HepG2 (cell line): Measurements from ENCODE around the gene FASTK. TPM values are rescaled to one million over a fixed set of nuclear protein-coding genes. Genes with fewer than 3 reads are reported as not detected.

ENCODE experiments used
- ATAC-seq: fragments of 200-7000 bp; cut with Tn5 transposase; 3 replicates; pipeline ENCODE4 v1.9.1; 2020; ENCODE audit warnings: mild to moderate bottlenecking, moderate library complexity
- BruUV-seq: library from RNA; stranded (reverse); fragments of 400-500 nt; replicated peaks from 2 replicates; lab custom pipeline; 2021; lab: Mats Ljungman, UMichigan
- CTCF ChIA-PET: fragments of 300-600 bp; formaldehyde crosslinking; extraction: SDS; loops from one replicate; lab custom pipeline; 2021; ENCODE audit warnings: low total read pairs, inconsistent platforms, low intra/inter-chr PET ratio; lab: Yijun Ruan, JAX
- POLR2A ChIA-PET: fragments of 350-600 bp; sonication (Branson Sonifier 250); formaldehyde crosslinking; loops from one replicate; lab custom pipeline; 2020; ENCODE audit warnings: antibody characterized with exemption, inconsistent platforms; lab: Yijun Ruan, JAX
- DNase-seq: peaks from one replicate; pipeline ENCODE4 v3.0.0-alpha.2; 2015; ENCODE audit warnings: low spot score
- FAIRE-seq: peaks from 3 replicates; lab custom pipeline; 2011; peaks lifted over from hg19 to GRCh38; lab: Jason Lieb, UNC
- H2AFZ ChIP-seq: one replicate; pipeline ENCODE4 v1.6.1; 2011; ENCODE audit warnings: low read length, inconsistent platforms
- H3K27ac ChIP-seq: fragments of 300-600 bp; 3 replicates; pipeline ENCODE4 v1.8.0; 2011; ENCODE audit warnings: mixed run types, mild to moderate bottlenecking, mixed read lengths, low read length, inconsistent platforms; ENCODE audit not compliant: insufficient read depth; ENCODE audit errors: extremely low read length
- H3K27me3 ChIP-seq, 2 experiments: fragments of 200-600 bp in 1 of 2; 2 replicates in 1 of 2; 3 replicates in 1 of 2; pipeline versions ENCODE4 v1.6.0 to v1.8.0; 2011; ENCODE audit warnings: low read length in 2 of 2, mild to moderate bottlenecking in 2 of 2, moderate library complexity in 2 of 2, inconsistent platforms in 1 of 2; ENCODE audit not compliant: insufficient read depth in 2 of 2, control insufficient read depth in 1 of 2
- H3K36me3 ChIP-seq, 2 experiments: fragments of 200-600 bp in 1 of 2; replicated peaks in 1 of 2; 2 replicates in 1 of 2; 3 replicates in 1 of 2; pipeline versions ENCODE4 v1.5.1 to v1.8.0; 2011; ENCODE audit warnings: low read length in 2 of 2, inconsistent platforms in 1 of 2; ENCODE audit not compliant: insufficient read depth in 2 of 2, control insufficient read depth in 1 of 2
- H3K4me1 ChIP-seq: 2 replicates; pipeline ENCODE4 v1.5.1; 2012; ENCODE audit warnings: low read length, inconsistent platforms; ENCODE audit not compliant: insufficient read depth
- H3K4me2 ChIP-seq: 2 replicates; pipeline ENCODE4 v1.6.0; 2011; ENCODE audit warnings: low read depth, low read length, inconsistent platforms
- H3K4me3 ChIP-seq, 3 experiments: fragments of 200-600 bp in 1 of 3; sonication (generic), shearing (Covaris generic) in 1 of 3; replicated peaks in 1 of 3; 2 replicates each; pipeline ENCODE4 v1.5.1; 2011 to 2016; ENCODE audit warnings: low read length in 3 of 3, inconsistent platforms in 2 of 3, low read depth in 2 of 3, mild to moderate bottlenecking in 2 of 3, control low read depth in 1 of 3, mixed read lengths in 1 of 3; ENCODE audit not compliant: insufficient read depth in 1 of 3
- H3K79me2 ChIP-seq: one replicate; pipeline ENCODE4 v1.6.1; 2011; ENCODE audit warnings: low read length, inconsistent platforms; ENCODE audit not compliant: insufficient read depth
- H3K9ac ChIP-seq: 2 replicates; pipeline ENCODE4 v1.6.0; 2011; ENCODE audit warnings: mild to moderate bottlenecking, low read depth, low read length, inconsistent platforms; ENCODE audit not compliant: insufficient read depth
- H3K9me3 ChIP-seq: 2 replicates; pipeline ENCODE4 v1.5.1; 2012; ENCODE audit warnings: mild to moderate bottlenecking, low read length
- H4K20me1 ChIP-seq: 2 replicates; pipeline ENCODE4 v1.6.0; 2011; ENCODE audit warnings: inconsistent platforms, mild to moderate bottlenecking, low read length, moderate library complexity; ENCODE audit not compliant: insufficient read depth
- AGO2 ChIP-seq: fragments of 200-400 bp; formaldehyde crosslinking; optimal IDR thresholded peaks from 2 replicates; pipeline ENCODE3; 2017; ENCODE audit warnings: mild to moderate bottlenecking, low read depth, low read length, moderate library complexity
- CREB3 ChIP-seq: sonication (generic); formaldehyde crosslinking; IDR thresholded peaks from 2 replicates; pipeline ENCODE4 v1.5.0; 2020; ENCODE audit warnings: missing genetic modification reagents
- CTCF ChIP-seq: sonication (generic); formaldehyde crosslinking; IDR thresholded peaks from 2 replicates; pipeline ENCODE4 v1.5.0; 2020; ENCODE audit warnings: mild to moderate bottlenecking, missing genetic modification reagents, moderate library complexity
- IKZF4 ChIP-seq: sonication (generic); formaldehyde crosslinking; IDR thresholded peaks from 2 replicates; pipeline ENCODE4 v1.5.1; 2020; ENCODE audit warnings: borderline replicate concordance, mild to moderate bottlenecking, low read depth, missing genetic modification reagents; ENCODE audit errors: not compliant biosample characterization
- PREB ChIP-seq: sonication (generic); formaldehyde crosslinking; IDR thresholded peaks from 2 replicates; pipeline ENCODE4 v1.4.0; 2020; ENCODE audit warnings: missing genetic modification reagents
- RBFOX2 ChIP-seq: fragments of 200-400 bp; formaldehyde crosslinking; IDR thresholded peaks from 2 replicates; pipeline ENCODE4 v1.6.1; 2017; ENCODE audit warnings: low read depth, mild to moderate bottlenecking, low read length
- ZNF30 ChIP-seq: sonication (generic); formaldehyde crosslinking; IDR thresholded peaks from 2 replicates; pipeline ENCODE4 v1.5.0; 2020; ENCODE audit warnings: mild to moderate bottlenecking, missing genetic modification reagents
- WGBS: methylation state at CpG from one replicate; pipeline ENCODE4 v1.1.6; 2017; ENCODE audit warnings: low lambda C conversion rate; 5-methylcytosine and 5-hydroxymethylcytosine counted together
- in situ Hi-C: cut with HindIII; loops from 2 replicates; pipeline ENCODE4 v1.10.0; 2017; ENCODE audit warnings: low pct_unique_long_range_greater_than_20kb; ENCODE audit not compliant: extremely low pct_ligation_motif_present
- intact Hi-C: fragments of 100-400 bp; cut with micrococcal nuclease; formaldehyde crosslinking; loops from one replicate; pipeline ENCODE4 v1.10.0; 2022; ENCODE audit not compliant: unreplicated experiment
- polyA plus RNA-seq, 8 experiments: library from polyadenylated mRNA; depleted of rRNA in 3 of 8; stranded (reverse) in 7 of 8; unstranded in 1 of 8; fragments of >200 nt; fragmentation: Illumina TruSeq in 4 of 8; extraction: Trizol in 4 of 8; gene quantifications; 2 replicates each; pipeline versions ENCODE4 v1.2.1 to v1.2.3, GENCODE V29; 2011 to 2016; ENCODE audit warnings: low read depth in 4 of 8, missing spikeins in 1 of 8, mixed read lengths in 1 of 8; ENCODE audit not compliant: insufficient read depth in 1 of 8
- total RNA-seq, 5 experiments: library from RNA; depleted of rRNA; stranded (reverse); fragments of >200 nt; fragmentation: Illumina TruSeq; extraction: Trizol; gene quantifications; 2 replicates each; pipeline ENCODE4 v1.2.3, GENCODE V29; 2016; ENCODE audit warnings: low read depth in 1 of 5

Gene FASTK
- total and polyA plus RNA-seq, 2 of the 13 experiments (the other 11 are each of a cell fraction or from before 2014, with no cell fraction given): 52.9 to 55.7 TPM

GRCh38 chr7:151073990-151074389 is 6.6 kb downstream of the FASTK start:
- H4K20me1 ChIP-seq: no peaks in the 10 kb centered on the region
- H3K36me3 ChIP-seq: peaks cover 20 to 57% of the 10 kb centered on the region in 2 experiments
- H3K4me1 ChIP-seq: peaks cover 3% of the 10 kb centered on the region
- H3K4me3 ChIP-seq: no peak overlapping the region
- no peak overlapping the region for H2AFZ ChIP-seq
- intact Hi-C loops (no loop called here), in situ Hi-C loops (no loop called here)
- FAIRE-seq (no peak), ATAC-seq (no peak), DNase-seq (no peak)
- peaks cover 2% of the 10 kb centered on the region for H3K79me2 ChIP-seq
- no peak overlapping the region for H3K9ac ChIP-seq
- TF ChIP-seq ZNF30: no peak
- no peak for TF ChIP-seq PREB (CRISPR knock-in tag)
- no peak for TF ChIP-seq CTCF (CRISPR knock-in tag)
- TF ChIP-seq CREB3 (CRISPR knock-in tag): no peak
- peak; percentile 52 for TF ChIP-seq RBFOX2
- peak; percentile 57 for TF ChIP-seq AGO2
- TF ChIP-seq IKZF4: no peak
- no peak overlapping the region for H3K4me2 ChIP-seq
- ChIA-PET CTCF (no interaction called here), POLR2A (interaction anchor here (3.4 kb wide), 1 partner anchor 11 kb away, joined by 30 read pairs; no protein-coding TSS in a partner anchor)
- H3K9me3 ChIP-seq: no peaks in the 10 kb centered on the region
- no peak overlapping the region for H3K27ac ChIP-seq
- WGBS: 97% methylated on average over 10 of the region's 17 CpGs
- no TSS peak for BruUV-seq
- no peaks in the 10 kb centered on the region for H3K27me3 ChIP-seq
